Measurements from ENCODE around the gene ASIC1.

GRCh38 chr12:50055831-50056638 is 1.4 kb upstream of the ASIC1 start:
- TF ChIP-seq POLR2AphosphoS5 (IDR thresholded peaks at IDR 0.05; ENCODE audit: low read depth, low read length) (no peak), POLR2A (IDR thresholded peaks at IDR 0.05; ENCODE audit: low read depth, low read length) (no peak)

Measured in GM12892 (cell line).